HG03103 (cell line): ENCODE measurements around the gene MYBPH.
A peak's percentile ranks its signal among the peaks of the same experiment; 100 is the strongest.

Experiments
- ATAC-seq: cut with Tn5 transposase; IDR thresholded peaks from one replicate; pipeline ENCODE4 v1.9.1; 2021; ENCODE audit warnings: low read depth; ENCODE audit not compliant: unreplicated experiment

MYBPH gene

DNA sequence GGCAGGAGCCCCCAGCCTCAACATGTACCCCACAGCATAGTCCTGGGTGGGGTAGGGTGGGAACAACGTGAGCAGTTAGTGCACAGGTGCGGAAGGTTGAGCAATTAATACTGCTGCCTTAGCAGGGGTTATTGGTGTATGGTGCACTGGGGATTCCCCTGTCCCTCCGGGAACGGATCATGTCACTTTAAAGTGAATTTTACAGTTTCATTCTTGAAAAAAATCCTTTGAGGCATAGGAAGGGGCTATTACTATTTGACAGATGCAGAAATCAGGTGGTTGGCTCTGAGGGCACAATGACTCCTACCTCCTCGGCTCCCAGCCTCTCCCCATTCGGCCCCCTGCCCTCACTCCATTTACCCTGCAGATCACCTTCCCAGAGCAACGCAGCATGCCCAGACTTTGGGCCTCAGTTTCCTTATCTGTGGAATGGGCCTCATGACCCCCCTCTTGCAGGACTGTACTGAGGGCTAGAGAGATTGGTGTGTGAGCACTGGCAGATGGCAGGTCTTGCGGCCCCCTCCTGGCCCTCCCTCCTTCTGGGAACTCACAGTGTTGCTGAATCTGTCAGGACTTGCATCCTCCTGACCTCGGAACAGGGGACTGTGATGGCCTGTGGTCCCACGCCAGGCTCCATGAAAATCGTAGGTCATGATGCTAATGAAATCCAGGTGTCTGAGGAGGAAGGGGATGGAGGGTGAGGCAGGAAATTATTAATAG is 5.1 kb upstream of the MYBPH start:
- ATAC-seq = no peak

- no peak for ATAC-seq
These were observed 4.0 kb upstream of the MYBPH start for GRCh38 chr1:203179667-203180005.

DNA sequence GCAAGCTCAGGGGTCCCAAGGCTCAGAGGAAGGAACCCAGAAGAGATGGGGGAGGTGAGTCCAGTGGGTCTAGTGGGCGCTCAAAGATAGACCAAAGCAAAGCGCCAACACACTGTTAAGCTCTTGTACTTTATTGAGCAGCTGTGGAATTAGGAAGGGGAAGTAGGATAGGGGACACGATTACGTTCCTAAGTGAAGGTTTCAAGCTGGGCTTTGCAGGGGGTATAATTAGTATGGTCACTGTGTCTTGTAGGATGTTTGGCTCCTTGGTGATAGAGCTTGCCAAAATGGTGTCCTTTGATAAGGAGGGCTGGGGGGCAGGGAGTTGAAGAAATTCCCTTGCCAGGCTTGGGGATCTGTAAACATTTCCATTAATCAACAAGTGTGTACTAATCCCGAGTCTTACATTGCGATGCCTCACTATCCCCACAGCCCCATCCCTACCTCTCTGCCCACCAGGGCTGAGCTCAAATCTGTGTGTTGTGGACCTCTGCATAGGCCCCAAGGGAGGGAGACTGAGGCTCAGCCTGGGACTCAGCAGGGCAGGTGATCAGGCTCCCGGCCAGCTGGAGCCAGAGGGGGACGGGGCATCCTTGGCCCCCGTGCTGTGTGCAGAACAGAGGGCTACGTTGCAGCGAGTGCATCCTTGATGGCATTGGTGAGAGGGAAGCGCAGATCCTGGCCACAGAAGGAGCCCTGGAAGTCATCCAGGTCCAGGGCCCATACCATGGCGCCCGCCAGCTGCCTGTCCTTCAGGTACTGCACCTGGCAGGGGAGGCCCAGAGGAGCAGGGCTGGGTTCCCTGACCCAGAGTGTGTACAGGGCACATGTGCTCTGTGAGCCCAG is 3.4 kb upstream of the MYBPH start:
- no peak for ATAC-seq

- ATAC-seq = no peak
These were observed 2.5 kb upstream of the MYBPH start for GRCh38 chr1:203178083-203178482.

DNA sequence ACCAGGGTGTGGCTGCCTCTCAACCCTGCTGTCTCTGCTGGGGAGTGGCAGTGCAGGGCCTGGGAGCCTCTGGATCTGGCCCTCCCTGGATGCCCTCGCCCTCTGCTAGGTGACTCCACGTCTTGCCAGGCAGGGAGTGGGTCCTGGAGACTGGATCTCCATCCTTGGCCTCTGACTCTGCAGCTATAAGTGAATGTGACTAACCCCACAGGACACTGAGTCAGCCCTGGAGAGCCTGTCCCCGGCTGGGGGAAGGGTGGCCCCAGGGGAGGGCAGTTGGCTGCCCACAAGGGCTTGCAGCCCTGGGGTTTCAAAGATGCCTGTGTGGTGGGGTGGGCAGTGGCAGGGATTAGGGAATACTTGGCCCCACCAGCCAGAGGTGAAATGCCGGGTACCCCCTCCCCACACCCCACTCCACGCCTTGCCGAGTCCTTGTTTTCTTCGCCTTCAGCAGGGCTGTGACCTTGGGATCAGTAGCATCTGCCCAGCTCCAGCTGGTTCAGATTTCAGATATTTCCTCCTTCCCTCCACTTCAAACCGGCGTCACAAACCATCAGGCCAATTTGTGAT is 1.9 kb upstream of the MYBPH start:
- ATAC-seq = no peak

DNA sequence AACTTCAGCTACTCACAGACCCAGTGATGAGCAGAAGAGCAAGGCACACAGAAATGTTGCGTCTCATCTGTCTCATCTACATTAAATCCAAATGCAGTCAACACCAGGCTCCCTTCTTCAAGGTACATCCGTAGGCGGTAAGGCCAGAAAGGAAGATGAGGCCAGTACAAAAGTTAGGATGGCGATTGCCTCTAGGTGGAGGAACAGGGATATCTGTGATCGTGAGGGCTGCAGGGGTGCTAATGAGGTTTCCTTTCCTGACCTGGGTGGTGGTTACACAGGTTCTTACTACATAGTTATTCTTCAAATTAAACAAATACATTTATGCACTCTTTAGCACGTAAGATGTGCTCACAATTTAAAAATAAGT is 1.4 kb upstream of the MYBPH start:
- no peak for ATAC-seq

DNA sequence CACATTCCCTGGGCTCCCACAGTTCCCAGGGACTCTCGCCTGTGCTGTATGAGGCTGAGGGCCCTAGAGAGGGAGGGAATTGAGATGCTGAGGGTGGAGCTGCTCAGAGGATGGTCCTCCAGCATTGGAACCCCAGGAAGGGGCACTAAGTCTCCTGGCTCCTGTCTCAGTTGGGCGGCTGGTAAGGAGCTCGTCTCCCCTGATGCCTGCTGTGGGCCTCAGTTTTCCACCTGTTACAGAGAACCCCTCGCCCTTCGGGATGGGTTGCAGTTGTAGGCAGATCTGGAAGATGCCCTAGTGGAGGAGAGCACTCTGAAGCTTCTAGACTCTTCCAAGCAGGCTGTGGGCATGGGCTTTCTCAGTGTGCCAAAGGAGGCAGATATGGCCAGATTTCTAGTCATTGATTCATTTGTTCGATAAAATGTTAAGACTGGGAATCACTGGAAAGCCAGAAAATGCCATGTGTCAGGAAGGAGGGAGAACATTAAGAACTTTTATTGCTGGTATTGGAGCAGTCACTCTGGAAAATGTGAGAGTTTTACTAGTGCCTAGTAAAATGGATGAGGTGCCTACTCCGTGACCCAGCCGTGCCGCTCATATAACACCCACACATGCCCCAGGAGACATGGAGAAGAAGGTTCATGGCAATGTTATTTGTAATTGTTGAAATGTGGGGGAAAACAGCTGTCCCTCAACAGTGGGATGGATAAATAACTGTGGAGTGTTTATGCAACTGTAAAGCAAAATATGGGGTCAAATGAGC is 828 bp upstream of the MYBPH start:
- ATAC-seq = no peak

GRCh38 chr1:203175827-203176241 is 208 bp upstream of the MYBPH start:
- no peak for ATAC-seq

- no peak for ATAC-seq
These were observed 1.2 kb downstream of the MYBPH start for GRCh38 chr1:203174324-203174985.

GRCh38 chr1:203173566-203173965 is 2.1 kb downstream of the MYBPH start:
- ATAC-seq = peak; percentile 80

DNA sequence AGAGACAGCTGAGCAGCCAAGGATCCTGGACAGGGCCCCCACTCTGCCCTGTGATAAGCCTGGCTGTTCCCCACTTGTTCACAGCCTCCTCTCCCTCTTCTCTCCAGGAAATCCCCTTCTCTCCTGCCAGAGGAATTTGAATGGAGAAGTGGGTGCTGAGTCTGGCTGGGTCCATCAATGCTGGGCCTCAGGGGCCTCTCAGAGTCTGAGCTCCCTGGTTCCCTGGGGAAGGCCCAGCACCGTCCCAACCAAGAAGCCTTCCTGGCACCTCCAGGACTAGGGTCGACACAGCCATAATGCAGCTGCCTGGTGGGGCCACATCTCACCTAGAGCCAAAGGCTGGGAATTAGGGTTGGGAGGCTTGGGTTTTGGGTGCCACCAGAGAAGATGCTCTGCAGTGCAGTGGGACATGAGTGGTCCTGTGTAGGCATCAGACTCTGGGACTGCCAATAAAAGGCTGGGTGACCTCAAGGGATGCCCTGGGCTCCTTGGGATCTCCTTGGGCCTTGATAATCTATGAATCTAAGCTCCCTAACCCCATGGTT is 2.5 kb downstream of the MYBPH start:
- ATAC-seq = no peak

DNA sequence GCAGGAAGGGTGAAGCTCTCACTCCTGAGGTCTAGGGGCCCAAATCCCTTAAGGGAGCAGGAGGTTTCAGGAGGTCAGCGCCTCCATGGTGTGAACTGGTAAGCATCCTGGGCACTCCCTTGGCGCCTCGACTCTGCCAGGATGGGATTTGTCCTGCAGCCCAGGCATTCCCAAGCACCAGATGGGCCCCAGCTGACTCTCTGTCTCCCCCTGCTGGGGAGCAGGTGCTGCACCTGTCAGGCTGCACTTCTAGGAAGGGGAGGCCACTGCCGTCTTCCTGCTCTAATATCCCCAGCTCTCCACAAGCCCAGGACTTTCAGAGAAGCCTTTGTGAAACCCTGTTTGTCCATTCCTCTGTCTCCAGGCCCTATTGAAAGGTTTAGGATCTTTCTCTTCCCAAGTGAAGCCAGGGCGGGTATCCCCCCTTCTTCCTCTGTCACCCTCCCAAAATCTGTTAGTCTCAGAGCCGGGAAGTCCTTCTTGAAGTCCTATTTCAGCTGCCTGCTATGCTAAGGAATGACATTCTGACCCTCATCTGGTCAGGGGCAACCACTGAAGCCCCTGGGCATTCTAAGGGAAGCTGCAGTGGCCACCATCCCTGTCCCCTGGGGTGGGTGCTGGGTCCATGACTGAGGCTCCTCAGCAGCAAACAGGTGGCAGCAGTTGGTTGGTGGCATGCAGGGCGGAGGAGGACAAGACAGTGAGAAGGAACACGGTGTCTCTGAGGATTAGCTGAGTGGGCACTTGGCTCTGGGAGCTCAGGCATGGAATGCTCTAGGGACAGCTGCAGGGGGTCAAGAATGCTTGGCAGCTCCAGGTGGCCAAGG is 3.2 kb downstream of the MYBPH start:
- ATAC-seq = no peak

GRCh38 chr1:203171341-203172183 is 4.1 kb downstream of the MYBPH start:
- ATAC-seq = no peak

- no peak for ATAC-seq
These were observed 4.8 kb downstream of the MYBPH start for GRCh38 chr1:203170625-203171330.

DNA sequence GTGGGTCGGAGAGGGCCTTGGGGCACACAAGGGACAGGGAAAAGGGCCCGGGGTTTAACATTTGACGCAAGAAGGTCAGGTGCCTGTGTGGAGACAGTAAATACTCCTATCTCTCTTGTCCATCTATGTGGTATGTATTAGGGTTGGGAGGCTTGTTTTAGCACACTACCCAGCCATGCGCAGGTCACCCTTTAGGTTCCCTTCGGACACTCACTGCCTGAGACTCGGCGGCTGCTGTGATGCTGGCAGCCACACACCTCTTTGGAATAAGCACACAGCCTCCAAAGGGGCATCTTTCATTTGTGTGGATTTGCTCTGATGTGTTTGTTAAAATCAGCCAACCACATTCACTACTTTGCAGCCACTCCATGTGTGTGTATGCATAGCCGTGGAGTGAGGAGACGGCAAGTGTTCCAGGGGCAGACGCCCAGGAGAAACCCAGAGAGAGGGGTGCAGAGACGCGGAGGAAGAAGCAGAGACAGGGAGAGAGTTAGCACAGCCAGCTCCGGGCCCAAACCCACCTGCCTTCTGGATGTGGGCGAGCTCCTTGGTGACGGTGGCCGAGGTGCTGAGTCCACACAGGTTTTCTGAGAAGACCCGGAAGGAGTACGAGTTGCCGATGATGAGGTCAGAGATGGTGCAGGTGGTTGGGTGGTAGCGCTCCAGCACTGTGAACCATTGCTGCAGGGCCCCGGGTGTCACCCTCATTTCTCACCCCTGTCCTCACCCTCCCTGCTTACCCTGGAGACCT is 5.7 kb downstream of the MYBPH start:
- no peak for ATAC-seq

DNA sequence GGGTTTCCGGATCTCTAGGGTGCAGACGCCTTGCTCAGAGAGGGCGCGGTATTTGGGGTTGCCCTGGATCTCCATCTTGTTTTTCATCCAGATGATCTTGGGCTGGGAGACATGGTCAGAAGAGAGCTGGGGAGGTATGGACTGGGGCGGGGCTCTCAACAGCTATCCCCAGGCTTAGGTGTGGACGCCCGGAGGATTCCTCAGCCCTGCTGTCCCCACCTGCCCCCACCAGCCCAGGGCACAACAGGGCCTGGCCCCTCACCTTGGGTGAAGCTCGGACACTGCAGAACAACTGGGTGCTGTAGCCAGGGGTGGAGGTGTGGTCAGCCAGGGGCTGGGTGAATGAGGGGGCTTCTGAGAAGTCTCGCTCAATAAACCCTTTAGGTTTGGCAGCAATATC is 6.6 kb downstream of the MYBPH start:
- no peak for ATAC-seq

GRCh38 chr1:203168256-203168786 is 7.3 kb downstream of the MYBPH start:
- no peak for ATAC-seq
